ENCODE measurements around the gene INPP4B.

INPP4B gene

DNA sequence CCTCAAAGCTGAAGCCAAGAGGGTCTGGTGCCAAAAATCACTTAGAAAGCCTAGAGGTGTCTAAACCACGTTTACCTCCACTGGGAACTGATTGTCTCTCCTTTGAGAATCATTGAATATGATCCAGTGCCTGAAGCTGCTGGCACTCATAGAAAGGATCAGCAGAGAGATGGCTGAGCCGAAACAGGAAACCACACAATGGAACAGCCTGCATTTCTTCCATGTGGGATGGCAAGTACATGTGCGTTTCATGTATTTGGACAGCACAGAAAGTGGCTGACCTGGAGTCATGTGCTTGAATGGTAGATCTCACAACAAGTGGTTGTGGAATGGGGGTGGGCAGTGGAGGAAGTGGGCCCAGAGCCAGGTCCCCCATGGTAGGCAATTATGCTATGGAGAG, 533.7 kb downstream of the INPP4B start:
- FAIRE-seq (no peak), DNase-seq (ENCODE audit: low spot score) (no peak)

DNA sequence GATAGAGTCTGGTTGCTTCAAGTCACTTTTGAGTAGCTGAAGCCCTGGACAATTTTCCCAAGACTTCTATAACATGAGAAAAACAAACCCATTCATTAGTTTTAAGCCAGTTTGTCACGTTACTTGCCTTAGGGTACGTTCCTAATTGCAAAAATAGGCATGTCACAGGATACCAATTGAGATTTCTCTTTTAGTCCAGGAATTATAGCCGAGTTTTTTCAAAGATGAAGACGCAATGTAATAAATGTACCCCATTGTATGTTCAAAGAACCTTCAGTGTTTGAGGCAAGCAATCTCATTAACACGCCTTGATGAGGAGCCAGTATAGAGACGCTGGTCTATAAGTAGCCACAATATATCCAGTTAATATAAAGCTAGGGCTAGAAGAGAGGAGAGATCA, 534.2 kb downstream of the INPP4B start:
- DNase-seq (ENCODE audit: low spot score) (no peak), FAIRE-seq (no peak)

DNA sequence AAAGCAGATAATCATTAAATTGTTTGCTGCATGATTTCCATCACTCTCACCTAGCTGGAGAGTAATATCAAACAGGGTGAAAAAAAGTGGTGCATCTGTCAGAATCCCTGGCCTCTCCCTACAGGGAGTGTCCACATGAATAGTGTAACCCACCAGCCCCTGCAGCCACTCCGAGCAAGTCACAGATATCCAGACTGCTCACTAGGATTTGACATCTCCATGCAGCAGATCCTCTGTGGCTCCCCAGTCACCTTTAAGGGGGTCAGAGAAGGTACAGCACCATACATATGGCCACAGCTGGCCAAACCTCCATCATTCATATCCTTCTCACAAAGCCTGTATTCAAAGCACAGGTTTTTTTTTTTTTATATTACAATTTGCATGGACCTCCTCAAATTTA, 536.3 kb downstream of the INPP4B start:
- FAIRE-seq (no peak), DNase-seq (ENCODE audit: low spot score) (no peak)

DNA sequence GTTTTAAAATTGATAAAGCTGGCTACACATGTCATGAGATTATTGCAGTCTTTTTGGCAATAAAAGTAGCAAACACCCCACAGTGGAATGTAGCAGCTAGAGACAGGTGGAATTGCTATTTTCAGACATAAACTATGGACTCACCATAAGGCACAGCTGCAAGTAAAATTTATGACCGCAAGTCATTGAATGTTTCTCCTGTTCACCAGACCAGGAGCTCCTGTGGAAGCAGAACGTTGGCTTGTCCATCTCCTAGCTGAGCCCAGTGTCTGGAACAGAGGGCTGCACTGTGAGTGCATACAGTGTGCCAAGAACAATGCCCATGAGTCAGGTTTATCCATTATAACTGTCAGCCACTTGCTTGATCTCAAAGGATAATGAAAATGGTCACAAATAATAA, 538.2 kb downstream of the INPP4B start:
- no peak for FAIRE-seq
- DNase-seq (ENCODE audit: low spot score) = no peak

DNA sequence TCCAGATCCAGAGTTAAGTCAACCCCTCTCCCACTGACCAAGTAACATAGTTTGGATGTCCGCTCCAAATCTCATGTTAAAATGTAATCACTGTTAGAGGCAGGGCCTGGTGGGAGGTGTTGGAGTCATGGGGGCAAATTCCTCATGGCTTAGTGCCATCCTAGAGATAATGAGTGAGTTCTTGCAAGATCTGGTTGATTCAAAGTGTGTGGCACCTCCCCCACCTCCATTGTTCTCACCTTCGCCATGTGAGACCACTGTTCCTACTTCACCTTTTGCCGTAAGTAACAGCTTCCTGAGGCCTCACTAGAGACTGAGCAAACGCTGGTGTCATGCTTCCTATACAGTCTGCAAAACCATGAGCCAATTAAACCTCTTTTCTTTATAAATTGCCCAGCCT, 548.8 kb downstream of the INPP4B start:
- DNase-seq (ENCODE audit: low spot score) (no peak), FAIRE-seq (no peak)

DNA sequence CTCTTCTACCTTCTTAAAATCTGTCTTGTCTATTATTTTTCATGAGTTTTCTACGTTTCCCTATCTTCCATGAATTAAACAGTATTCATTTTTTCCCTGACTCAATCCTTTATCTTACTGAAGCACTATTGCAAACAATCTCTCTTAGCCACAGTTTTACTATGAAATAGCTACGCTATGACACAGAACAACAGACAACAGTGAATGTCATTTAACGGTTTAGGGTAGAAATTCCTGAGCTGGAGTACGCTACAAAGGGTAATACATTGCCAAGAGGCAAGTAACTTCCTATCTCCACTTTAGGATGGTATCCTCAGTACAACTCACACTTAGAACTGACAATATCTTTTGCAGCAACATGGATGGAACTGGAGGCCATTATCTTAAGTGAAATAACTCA, 552.6 kb downstream of the INPP4B start:
- DNase-seq (ENCODE audit: low spot score) (no peak), FAIRE-seq (no peak)

DNA sequence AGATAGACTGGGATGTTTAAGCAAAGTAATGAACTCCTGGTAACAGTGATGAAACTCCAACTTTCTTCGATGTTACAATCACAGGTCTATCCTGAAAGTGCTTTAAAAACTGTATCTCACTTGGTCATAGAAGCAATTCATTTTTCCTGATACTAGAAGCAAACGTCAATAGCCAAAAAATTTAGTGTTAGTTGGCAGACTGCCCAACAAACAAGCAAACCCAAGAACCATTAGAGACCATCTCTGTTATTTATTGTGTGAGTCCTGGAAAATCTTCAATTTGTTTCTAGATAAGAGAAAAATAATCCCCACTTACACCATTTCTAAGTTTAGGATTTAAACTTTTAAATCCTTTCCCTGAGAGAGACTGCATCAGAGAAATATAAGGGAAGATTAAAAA, 553.9 kb downstream of the INPP4B start:
- DNase-seq (ENCODE audit: low spot score) (no peak), FAIRE-seq (no peak)

DNA sequence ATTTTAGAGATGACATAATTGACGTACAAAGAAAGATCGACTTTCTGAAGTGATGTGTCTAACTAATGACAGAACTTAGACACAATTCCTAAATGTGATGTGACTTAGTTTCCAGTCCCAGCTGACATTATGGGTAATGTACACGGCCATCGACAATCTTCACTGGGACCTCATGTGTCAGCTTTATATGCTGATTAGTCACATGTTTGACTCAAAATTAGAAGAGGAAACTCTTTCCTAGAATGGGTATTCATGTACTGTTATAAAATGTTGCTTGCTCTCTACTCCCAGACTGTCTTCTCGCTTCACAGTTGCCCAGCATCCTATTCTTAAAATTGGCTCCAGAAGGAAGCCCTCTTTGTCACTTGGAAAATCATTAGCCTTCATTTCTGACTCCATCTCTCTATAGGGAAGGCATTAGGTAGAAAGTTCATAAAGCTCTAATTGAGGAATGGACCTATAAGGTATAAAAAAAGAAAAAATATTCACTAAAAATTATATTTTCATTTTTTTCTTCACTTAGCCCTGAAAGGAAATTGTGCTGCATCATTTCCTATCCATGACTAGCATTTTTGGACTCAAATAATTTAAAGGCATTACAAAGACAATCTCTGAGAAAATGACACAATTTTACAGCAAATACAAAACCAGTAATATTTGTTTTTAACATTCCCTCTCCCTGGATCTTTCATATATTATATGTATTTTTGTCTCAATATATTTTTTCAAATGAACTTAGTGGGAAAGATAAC, 554.6 kb downstream of the INPP4B start:
- no peak for FAIRE-seq
- no peak for DNase-seq (ENCODE audit: low spot score)

DNA sequence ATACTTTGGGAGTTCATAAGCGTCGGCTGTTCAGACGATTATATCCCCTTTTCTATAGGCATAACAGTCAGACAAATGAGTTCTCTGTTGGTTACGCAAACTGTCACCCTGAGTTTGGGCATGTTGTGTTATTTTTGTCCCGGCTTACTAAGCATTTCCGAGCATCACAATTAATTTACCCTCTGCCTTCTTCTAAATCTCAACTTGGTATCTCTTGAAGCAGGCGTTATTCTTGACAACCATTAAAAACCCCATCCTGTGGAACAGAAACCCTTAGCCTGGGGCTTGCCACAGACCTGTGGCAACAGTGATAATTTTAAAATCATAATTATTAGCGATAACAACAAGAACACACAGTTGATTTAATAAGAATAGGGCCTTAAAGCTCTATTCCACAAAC, 558.7 kb downstream of the INPP4B start:
- DNase-seq (ENCODE audit: low spot score) (no peak), FAIRE-seq (no peak)

DNA sequence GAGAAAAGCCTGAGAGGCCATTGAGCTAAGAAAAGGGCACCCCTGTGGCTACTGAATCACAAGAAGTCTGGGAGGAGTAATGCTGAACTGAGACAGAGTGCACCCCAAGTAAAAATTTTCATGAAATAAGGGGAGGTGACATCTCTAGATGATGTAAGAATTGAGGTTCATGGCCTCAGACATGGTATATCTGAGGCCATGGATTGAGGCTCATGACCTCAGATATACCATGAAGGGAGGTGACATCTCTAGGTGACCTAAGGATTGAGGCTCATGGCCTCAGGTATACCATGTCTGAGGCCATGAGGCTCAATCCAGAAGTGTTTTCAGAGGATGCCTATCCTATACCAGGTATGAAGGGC, 560.9 kb downstream of the INPP4B start:
- no peak for FAIRE-seq
- no peak for DNase-seq (ENCODE audit: low spot score)

DNA sequence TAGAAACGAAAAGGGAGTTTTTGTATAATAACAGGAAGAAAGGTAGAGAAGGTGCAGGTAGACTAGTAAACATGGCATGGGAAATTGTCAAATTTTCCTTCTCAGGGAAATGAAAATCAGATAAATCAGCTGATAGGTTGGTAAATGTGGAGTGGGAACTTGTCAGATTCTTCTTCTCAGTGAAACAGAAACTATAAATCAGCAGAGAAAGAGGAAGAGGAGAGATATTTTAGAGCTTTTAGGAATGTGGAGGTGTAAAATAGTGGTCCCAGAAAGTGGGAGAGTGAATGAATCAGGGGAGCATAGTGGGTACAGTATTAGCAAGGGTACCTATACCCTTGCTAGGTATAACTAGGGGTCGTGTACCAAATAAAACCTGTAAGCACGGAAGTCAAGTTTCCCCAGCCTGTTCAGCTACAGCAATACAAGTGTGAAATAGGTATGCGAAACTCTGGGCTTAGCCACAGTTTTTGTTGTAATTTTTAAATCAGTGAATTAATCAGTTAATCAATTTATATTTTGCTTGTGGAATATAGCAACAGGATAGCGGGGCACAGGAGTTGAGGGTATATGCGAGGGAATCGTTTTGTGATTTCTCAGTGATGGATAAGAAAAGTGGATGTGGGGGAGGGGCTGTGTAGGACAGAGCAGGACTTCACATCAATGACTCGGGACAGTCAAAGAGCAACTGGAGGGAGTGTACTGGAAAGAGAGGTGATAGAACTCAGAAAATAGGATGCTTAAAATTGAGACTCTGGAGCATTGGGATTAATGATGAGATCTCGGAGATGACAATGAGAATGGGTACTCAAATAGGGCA, 561.5 kb downstream of the INPP4B start:
- DNase-seq (ENCODE audit: low spot score) (no peak), FAIRE-seq (no peak)

DNA sequence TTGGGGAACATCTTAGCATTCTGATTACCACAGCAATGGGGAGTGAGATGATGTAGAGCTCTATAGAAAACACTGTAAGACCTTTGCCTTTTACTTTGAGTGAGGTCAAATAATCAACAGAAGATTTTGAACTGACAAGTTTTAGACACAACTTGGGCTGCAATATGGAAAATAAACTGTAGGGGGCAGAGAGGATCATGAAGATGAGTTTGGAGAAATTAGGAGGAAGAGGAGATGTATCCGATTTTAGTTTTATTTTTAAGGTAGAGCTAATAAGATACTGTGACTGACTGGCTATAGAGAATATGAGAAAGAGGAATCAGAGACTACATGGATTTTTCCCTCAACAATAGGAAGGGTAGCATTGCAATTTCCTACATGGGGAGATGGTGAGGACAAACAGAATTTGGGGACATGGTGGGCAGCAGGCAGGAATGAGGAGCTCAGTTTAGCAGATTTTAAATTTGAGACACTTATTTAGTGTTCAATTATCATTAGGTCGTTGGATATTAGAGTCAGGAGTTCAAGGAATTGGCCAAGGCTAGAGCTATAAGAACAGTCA, 563.1 kb downstream of the INPP4B start:
- no peak for DNase-seq (ENCODE audit: low spot score)
- no peak for FAIRE-seq

DNA sequence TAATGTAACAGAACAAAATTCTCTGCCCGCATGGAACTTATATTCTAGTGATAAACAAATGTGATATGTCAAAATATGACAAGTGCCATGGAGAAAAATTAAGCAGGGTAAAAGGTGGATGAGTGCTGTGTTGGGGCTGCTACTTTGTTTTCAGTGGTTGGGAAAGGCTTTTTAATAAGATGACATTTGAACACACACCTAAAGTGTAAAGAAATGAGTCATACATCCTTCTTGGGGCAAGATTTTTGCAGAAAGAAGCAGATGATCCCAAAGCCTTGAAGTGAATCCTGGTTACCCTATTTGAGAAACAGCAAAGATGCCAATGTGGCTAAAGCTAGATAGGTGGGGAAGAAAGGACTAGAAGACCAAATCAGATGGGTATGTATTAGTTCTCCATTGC, 564.1 kb downstream of the INPP4B start:
- FAIRE-seq (no peak), DNase-seq (ENCODE audit: low spot score) (no peak)

DNA sequence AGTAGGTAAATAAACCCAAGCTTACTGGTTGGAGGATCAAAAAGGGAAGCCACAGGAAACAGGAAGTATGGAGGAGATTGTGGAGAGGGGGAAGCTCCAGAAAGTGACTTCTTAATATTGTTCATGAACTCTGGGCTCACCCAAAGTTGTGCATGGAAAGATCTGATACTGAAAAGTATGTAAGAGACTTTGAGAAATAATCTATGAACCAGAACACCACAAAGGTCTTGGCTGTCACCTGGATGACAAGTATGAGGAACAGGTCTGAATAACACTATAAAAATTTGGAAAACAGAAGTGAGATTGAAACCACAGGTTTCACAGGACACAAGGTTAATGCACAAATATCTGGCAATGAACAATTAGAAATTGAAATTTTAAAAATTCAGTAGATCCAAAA, 567.4 kb downstream of the INPP4B start:
- no peak for DNase-seq (ENCODE audit: low spot score)
- no peak for FAIRE-seq

DNA sequence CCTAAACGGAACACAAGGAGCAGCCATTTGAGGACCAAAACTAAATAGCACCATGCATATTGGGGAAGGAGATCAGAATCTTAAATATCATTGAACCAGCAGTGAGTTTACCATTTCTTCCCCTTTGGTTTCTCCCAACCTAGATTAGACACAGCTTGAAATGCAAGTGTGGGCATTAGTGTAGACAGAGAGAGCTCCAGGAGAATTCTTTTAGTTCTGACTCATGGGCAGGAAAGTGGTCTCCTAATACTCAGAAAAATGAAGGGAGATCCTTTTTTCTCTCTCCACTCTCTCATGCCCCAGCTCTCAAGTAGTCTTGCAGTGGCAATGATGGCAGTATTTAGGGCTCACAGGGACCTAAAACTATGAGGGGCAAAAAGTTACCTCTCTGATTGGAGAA, 567.9 kb downstream of the INPP4B start:
- no peak for FAIRE-seq
- DNase-seq (ENCODE audit: low spot score) = no peak

DNA sequence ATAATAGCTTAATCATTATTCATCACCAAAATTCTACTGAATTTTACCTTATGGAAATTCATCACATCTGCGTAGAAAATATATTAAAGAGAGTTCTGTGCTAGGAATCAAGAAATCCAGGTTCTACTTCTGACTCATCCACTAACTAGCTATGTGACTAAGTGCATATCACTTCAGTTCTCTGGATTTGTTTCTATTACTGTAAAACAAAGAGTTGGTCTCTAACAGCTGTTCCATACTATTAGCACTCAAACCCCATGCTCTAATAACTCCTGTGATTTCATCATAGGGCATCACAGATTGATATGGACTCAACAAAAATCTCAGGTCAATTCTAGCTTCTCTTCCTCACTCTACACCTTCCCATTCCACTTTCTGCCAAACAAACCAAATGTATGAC, 572.0 kb downstream of the INPP4B start:
- peak; percentile 8 for FAIRE-seq
- peak; percentile 24 for DNase-seq (ENCODE audit: low spot score)

DNA sequence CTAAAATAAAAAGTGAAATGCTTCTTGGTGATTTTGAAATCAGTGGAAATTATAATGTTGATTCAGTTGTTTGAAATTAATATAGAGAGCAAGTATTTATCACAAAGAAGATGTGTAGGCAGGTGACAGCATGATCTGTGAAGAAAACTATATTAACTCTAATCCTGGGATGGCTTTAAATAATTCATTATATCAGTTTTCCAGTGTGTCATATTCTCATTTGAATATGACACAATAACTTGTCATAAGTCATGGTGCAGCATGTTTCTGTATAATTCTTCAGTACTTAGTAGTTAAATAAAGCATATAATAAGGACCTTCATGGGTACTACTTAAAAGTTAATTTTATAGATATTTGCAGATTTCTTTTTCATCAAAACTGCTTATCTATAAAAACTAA, 573.6 kb downstream of the INPP4B start:
- DNase-seq (ENCODE audit: low spot score) (no peak), FAIRE-seq (no peak)

DNA sequence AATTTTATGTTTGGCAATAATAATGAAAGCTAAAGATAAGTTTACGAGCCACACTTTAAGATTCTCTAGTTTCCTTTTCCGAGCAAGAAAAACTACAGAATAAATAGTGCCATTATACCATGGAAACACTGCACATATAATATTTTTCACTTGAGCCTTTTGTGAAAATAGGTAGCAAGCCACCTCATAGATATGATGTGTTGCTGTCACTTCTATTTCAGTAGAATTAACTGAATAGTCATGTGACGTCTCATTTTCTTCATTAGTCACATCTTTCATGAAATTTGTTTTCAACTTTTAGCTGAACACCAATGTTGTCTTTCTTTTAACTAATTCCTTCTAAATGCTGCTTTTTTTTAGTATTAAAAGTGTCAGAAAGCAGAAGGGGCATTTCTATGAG, 574.3 kb downstream of the INPP4B start:
- no peak for FAIRE-seq
- DNase-seq (ENCODE audit: low spot score) = no peak

DNA sequence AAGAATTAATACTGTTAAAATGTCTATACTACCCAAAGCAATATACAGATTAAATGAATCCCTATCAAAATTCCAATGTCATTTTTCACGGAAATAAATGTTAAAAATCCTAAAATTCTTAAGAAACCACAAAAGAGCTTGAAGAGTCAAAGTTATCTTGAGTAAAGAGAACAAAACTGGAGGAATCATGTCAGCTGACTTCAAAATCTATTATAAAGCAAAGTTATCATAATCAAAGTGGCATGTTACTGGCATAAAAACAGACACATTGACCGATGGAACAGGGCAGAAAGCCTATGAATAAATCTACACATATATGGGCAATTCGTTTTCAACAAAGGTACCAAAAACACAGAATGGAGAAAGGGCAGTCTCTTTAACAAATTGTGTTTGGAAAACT, 579.0 kb downstream of the INPP4B start:
- DNase-seq (ENCODE audit: low spot score) = no peak
- no peak for FAIRE-seq

DNA sequence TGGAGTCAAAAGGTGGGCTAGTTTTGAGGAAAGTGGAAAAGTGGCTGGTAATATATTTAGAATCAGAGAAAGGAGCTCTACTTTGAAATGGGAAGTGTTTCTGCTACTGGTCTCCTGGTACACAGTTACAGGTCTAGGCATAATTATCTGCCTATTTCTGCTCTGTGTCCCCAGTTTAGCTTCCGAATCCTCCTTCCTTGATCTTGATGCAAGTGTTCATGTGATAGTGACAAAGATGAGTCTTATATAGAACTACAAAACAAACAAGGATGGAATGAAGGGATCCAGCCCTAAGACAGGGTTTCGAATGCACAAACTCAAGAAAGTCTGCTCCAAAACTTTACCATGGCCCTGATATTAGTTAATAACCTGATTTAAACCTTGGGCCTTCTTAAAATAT, 580.2 kb downstream of the INPP4B start:
- FAIRE-seq = no peak
- no peak for DNase-seq (ENCODE audit: low spot score)

DNA sequence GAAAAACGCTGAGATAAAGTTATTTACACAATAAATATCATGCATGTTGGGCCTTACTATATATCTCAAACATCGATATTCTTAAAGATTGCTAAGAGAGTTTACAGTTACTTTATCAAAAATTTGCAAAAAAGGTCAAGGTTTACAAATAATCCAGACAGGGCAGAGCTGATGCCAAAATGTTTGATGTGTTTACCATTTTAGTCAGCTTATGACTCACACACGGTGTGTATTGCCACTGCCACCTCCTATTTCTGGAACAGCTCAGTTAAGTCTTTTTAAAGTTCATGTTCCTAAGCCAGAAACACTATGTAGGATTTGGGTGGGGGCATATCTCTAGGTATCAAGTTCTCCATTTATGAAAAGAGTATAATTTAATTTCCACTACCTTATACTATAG, 580.6 kb downstream of the INPP4B start:
- no peak for FAIRE-seq

DNA sequence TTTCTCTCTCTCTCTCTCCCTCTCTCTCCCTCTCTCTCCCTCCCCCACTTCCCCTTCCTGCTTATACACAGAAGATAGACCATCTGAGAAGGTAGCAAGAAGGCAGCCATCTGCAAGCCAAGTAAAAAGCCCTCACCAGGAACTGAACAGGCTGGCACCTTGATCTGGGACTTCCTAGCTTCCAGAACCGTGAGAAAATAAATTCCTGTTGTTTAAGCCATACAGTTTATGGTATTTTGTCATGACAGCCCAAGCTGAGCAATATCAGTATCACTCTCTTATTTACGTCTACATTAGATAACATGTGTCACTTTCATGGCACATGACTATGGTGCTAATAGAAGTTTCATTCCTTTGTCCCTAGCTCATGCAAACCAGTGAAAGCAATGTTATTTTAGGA, 581.1 kb downstream of the INPP4B start:
- DNase-seq (ENCODE audit: low spot score) = no peak

More for the DNA sequence above, 580.6 kb downstream of the INPP4B start:
- no peak for DNase-seq (ENCODE audit: low spot score)

DNA sequence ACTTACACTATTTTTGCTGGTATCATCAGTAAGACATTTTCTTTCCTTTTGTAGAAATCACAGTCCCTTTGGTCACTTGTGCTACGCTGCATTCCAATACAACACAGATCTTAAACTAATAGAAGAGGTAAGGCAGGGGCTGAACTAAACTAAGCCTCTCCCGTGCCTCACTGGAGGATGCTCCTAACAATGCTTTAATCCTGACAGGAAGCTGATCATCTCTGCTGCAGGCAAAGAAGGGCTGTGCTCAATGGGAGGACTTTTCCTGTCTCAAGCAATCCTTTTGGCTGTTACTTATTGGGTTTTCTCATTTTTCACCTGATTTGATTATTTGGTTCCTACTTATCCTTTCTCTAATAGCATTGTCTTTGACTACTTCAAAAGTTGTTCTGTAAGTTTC, 583.1 kb downstream of the INPP4B start:
- no peak for DNase-seq (ENCODE audit: low spot score)
- FAIRE-seq = no peak

More for the DNA sequence above, 581.1 kb downstream of the INPP4B start:
- no peak for FAIRE-seq

All from RCC 7860 (cell line).